ENCODE results near the gene ZNF467.
A peak's percentile ranks its signal among the peaks of the same experiment; 100 is the strongest.

The ZNF467 gene

GRCh38 chr7:149799397-149800168 lies 26.2 kb upstream of the ZNF467 start:
- peak; percentile 93 for TF ChIP-seq CTCF (IDR thresholded peaks at IDR 0.05; ENCODE audit: low read depth, low read length)
- DNase-seq = peak; percentile 73
- Histone ChIP-seq H3K27ac (no peak overlapping the region), H3K4me3 (ENCODE audit: low read depth, low read length) (no peak overlapping the region), H3K27me3 (ENCODE audit: insufficient read depth, low read depth, severe bottlenecking) (no peaks in the 10 kb centered on the region), H3K36me3 (no peaks in the 10 kb centered on the region), H3K9me3 (ENCODE audit: severe bottlenecking) (no peaks in the 10 kb centered on the region)

- Histone ChIP-seq H3K27ac (no peak overlapping the region), H3K27me3 (ENCODE audit: insufficient read depth, low read depth, severe bottlenecking) (no peaks in the 10 kb centered on the region), H3K9me3 (ENCODE audit: severe bottlenecking) (no peaks in the 10 kb centered on the region), H3K4me3 (ENCODE audit: low read depth, low read length) (no peak overlapping the region), H3K36me3 (no peaks in the 10 kb centered on the region)
- TF ChIP-seq CTCF (IDR thresholded peaks at IDR 0.05; ENCODE audit: low read depth, low read length) = no peak
- DNase-seq = no peak
Observed at GRCh38 chr7:149797771-149798170, 24.4 kb upstream of the ZNF467 start.

GRCh38 chr7:149796287-149796860 lies 23.0 kb upstream of the ZNF467 start:
- Histone ChIP-seq H3K36me3 (no peaks in the 10 kb centered on the region), H3K27me3 (ENCODE audit: insufficient read depth, low read depth, severe bottlenecking) (no peaks in the 10 kb centered on the region), H3K27ac (no peak overlapping the region), H3K4me3 (ENCODE audit: low read depth, low read length) (no peak overlapping the region), H3K9me3 (ENCODE audit: severe bottlenecking) (no peaks in the 10 kb centered on the region)
- DNase-seq = no peak
- peak; percentile 45 for TF ChIP-seq CTCF (IDR thresholded peaks at IDR 0.05; ENCODE audit: low read depth, low read length)

- no peak overlapping the region for H3K4me3 ChIP-seq (ENCODE audit: low read depth, low read length)
- no peaks in the 10 kb centered on the region for H3K27me3 ChIP-seq (ENCODE audit: insufficient read depth, low read depth, severe bottlenecking)
- no peaks in the 10 kb centered on the region for H3K36me3 ChIP-seq
- no peak for DNase-seq
- no peaks in the 10 kb centered on the region for H3K9me3 ChIP-seq (ENCODE audit: severe bottlenecking)
- no peak for TF ChIP-seq CTCF (IDR thresholded peaks at IDR 0.05; ENCODE audit: low read depth, low read length)
- no peak overlapping the region for H3K27ac ChIP-seq
Observed at GRCh38 chr7:149795126-149795525, 21.7 kb upstream of the ZNF467 start.

GRCh38 chr7:149794661-149795060 lies 21.3 kb upstream of the ZNF467 start:
- Histone ChIP-seq H3K36me3 (no peaks in the 10 kb centered on the region), H3K4me3 (ENCODE audit: low read depth, low read length) (no peak overlapping the region), H3K27me3 (ENCODE audit: insufficient read depth, low read depth, severe bottlenecking) (no peaks in the 10 kb centered on the region), H3K27ac (no peak overlapping the region), H3K9me3 (ENCODE audit: severe bottlenecking) (no peaks in the 10 kb centered on the region)
- TF ChIP-seq CTCF (IDR thresholded peaks at IDR 0.05; ENCODE audit: low read depth, low read length) = no peak
- DNase-seq = peak; percentile 47

Data from WERI-Rb-1 (cell line).